ENCODE data around the gene CRB1.
"Not testable (repeated sequence)": the region's sequence is repeated elsewhere in the genome, so short reads cannot be mapped to it uniquely, and the experiment has no call there.

CRB1 gene

DNA sequence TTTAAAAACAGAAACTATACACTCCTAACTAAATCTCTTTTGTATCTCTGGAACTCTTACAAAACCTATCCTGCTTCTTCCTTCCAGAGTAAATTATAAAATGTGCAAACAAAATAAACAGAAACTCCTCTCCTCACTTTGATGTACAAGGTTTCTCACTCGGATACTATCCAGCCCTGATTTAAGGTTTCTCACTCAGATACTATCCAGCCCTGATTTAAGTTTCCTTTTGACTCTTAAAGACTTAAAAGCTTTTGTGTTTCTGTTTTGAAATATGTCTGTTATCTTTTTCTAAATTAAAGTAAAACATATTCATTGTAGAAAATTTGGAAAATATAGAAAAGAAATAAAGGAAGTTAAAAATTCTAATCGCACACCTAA lies 132.5 kb downstream of the CRB1 start:
- TF ChIP-seq, protein P1, sequence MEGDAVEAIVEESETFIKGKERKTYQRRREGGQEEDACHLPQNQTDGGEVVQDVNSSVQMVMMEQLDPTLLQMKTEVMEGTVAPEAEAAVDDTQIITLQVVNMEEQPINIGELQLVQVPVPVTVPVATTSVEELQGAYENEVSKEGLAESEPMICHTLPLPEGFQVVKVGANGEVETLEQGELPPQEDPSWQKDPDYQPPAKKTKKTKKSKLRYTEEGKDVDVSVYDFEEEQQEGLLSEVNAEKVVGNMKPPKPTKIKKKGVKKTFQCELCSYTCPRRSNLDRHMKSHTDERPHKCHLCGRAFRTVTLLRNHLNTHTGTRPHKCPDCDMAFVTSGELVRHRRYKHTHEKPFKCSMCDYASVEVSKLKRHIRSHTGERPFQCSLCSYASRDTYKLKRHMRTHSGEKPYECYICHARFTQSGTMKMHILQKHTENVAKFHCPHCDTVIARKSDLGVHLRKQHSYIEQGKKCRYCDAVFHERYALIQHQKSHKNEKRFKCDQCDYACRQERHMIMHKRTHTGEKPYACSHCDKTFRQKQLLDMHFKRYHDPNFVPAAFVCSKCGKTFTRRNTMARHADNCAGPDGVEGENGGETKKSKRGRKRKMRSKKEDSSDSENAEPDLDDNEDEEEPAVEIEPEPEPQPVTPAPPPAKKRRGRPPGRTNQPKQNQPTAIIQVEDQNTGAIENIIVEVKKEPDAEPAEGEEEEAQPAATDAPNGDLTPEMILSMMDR (conservative IDR thresholded peaks at IDR 0.05; ENCODE audit: low read depth, low read length): no peak
- no peak for DNase-seq (ENCODE audit: low read depth)
- H3K4me3 ChIP-seq (ENCODE audit: low read length): no peak overlapping the region

DNA sequence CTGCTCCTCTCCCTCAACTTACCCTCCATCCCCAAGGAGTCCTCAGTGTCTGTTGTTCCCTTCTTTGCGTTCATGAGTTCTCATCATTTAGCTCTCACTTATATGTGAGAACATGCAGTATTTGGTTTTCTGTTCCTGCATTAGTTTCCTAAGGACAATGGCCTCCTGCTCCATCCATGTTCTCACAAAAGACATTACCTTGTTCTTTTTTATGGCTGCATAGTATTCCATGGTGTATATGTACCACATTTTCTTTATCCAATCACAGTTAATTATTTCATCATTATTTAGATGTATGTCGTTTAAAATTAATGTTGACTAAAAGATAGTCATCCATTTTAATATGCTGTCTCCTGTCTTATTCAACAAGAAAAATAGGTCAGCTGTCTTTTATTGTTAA lies 134.1 kb downstream of the CRB1 start:
- TF ChIP-seq, protein P1 (conservative IDR thresholded peaks at IDR 0.05; ENCODE audit: low read depth, low read length): no peak
- H3K4me3 ChIP-seq (ENCODE audit: low read length): no peak overlapping the region
- no peak for DNase-seq (ENCODE audit: low read depth)

DNA sequence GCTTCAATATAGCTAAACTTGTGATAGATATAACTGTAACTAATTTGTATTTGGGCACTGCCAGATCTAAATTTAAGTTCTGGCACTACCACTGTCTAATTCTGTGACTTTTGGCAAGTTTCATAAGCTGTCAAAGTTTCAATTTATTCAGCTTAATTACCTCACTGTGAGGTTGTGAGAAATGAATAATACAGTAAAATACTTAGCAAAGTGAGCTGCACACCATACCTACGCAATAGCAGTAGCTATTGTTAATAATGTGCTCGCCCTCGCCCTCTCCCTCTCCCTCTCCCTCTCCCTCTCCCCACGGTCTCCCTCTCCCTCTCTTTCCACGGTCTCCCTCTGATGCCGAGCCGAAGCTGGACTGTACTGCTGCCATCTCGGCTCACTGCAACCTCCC lies 136.7 kb downstream of the CRB1 start:
- not testable (repeated sequence) for H3K4me3 ChIP-seq (ENCODE audit: low read length); DNase-seq (ENCODE audit: low read depth)

DNA sequence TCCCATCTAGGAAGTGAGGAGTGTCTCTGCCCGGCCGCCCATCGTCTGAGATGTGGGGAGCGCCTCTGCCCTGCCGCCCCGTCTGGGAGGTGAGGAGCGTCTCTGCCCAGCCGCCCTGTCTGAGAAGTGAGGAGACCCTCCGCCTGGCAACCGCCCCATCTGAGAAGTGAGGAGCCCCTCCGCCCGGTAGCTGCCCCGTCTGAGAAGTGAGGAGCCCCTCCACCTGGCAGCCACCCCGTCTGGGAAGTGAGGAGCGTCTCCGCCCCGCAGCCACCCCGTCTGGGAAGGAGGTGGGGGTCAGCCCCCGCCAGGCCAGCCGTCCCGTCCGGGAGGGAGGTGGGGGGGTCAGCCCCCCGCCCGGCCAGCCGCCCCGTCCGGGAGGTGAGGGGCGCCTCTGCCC lies 137.6 kb downstream of the CRB1 start:
- DNase-seq (ENCODE audit: low read depth); H3K4me3 ChIP-seq (ENCODE audit: low read length): not testable (repeated sequence)

DNA sequence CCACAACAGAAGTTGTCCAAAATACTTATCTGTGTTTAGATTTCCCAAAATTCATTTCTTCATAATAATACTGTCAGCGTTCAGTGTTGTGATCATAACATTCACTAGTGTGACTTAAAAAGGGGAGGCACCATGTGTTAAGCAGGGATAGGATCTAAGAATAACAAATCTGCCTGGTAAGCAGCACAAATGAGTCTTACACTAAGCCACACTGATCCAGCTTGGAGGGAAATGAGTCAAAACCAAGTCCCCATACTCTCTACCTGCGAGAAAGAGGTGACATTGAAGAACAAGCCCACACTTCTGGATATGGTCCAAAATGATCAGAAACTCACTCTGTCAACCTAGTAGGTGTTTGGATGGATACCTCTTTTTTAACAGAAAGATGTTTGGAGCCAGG lies 145.5 kb downstream of the CRB1 start:
- TF ChIP-seq, protein P1 (conservative IDR thresholded peaks at IDR 0.05; ENCODE audit: low read depth, low read length): no peak
- no peak for DNase-seq (ENCODE audit: low read depth)
- no peak overlapping the region for H3K4me3 ChIP-seq (ENCODE audit: low read length)

DNA sequence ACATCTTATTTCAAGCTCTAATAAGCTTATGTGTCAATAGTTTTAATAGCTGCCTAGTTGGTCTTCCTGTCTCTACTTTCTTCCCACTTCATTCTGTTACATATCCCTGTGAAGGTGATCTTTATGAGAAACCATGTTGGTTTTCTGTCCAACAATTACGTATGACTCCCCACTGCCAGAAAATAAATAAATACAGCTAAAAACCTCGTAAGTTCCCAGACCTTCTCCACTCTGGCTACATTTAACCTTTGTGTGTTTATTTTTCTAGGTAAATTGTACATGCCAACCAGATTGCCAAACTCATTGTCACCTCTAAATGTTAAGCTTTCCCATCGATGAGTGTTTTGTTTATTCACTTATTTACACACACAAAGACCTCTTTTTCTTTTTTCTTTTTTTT lies 147.2 kb downstream of the CRB1 start:
- DNase-seq (ENCODE audit: low read depth): no peak
- H3K4me3 ChIP-seq (ENCODE audit: low read length): no peak overlapping the region
- TF ChIP-seq, protein P1 (conservative IDR thresholded peaks at IDR 0.05; ENCODE audit: low read depth, low read length): no peak

DNA sequence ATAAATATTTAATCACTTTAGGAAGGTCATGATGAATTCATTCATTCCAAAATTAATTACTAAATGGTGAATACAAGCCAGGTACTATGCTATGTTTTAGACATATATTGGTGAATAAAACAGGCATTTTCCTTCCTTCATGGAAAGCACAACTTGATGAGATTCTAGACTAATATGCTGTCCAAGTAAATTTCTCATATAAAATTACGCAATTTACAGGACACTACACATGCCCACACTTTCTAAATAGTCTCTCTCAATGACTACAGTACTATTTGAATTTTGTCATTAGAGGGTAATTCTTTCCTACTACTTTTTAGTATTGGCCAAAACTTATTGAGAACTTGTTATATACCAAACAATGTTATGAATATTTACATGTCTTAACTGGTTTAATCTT lies 150.6 kb downstream of the CRB1 start:
- H3K4me3 ChIP-seq (ENCODE audit: low read length): no peak overlapping the region
- TF ChIP-seq, protein P1 (conservative IDR thresholded peaks at IDR 0.05; ENCODE audit: low read depth, low read length): no peak
- DNase-seq (ENCODE audit: low read depth): no peak

DNA sequence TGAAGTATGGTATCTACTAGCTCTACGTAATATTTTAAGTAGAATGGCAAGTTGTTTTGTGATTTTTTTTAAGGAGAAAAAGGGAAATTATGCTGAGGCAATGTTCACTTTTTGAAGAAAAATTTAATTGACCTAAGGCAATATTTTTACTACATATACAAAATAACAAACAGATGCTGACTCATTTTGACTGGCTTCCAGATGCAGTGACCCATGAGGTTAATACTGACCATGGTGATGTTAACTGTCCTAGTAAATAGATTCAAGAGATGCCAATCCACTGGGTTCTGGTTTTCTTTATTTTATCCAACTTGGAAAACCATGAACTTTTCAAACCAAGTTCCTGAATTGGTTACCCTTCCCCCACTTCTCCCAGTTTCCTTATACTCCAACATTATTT lies 154.9 kb downstream of the CRB1 start:
- DNase-seq (ENCODE audit: low read depth): no peak

More for the DNA sequence above, 154.9 kb downstream of the CRB1 start:
- H3K4me3 ChIP-seq (ENCODE audit: low read length): no peak overlapping the region
- TF ChIP-seq, protein P1 (conservative IDR thresholded peaks at IDR 0.05; ENCODE audit: low read depth, low read length): no peak
